Heart left ventricle (tissue), 13 donors: ENCODE results near the gene HIC1.

Experiments
- POLR2A ChIP-seq, 2 donors: fragments of 450-650 bp; IDR thresholded peaks; one replicate each; pipeline ENCODE4 v1.6.1; 2017; ENCODE audit warnings: antibody characterized with exemption in 2 of 2, mild to moderate bottlenecking in 2 of 2, moderate library complexity in 2 of 2
- TF ChIP-seq, protein P1 (sequence below), 12 donors: fragments of 200-600 bp; sonication (generic) in 4 of 12; IDR thresholded peaks; one replicate each; pipeline versions ENCODE4 v1.5.0 to v1.8.0; 2018 to 2022; ENCODE audit warnings: antibody characterized with exemption in 12 of 12, mild to moderate bottlenecking in 5 of 12
- donor health status: ischemic (EF 13 %, LVEDD 7.1; RV severe dilation, severe dysfunction).
- donor health status: DM: no; HTN: yes; CAD: no.
- donor health status: DM: no; HTN: no; CAD: no.
- donor health status: ischemic (EF 25% LVEDD 6.9; RV normal size, moderate dysfunction).
- donor health status: ischemic (EF 25% LVEDD 5.7; RV mildly dilated, moderate dysfunction).
- donor health status: ischemic (EF 35%, LVEDD 5.7; RV mildly dilated, moderate dysfunction).
- donor health status: nonischemic (EF 11% LVEDD 7.7; RV severe dilation, severe dysfunction).
- donor health status: DM: yes; HTN: yes; CAD: no.
- donor health status: PGD.
- donor health status: ischemic (EF 29% LVEDD 5.4; RV normal size, mild dysfunction).
- donor health status: nonischemic (EF 23%, LVEDD 6.1; RV moderate dilation, normal function).

DNA sequence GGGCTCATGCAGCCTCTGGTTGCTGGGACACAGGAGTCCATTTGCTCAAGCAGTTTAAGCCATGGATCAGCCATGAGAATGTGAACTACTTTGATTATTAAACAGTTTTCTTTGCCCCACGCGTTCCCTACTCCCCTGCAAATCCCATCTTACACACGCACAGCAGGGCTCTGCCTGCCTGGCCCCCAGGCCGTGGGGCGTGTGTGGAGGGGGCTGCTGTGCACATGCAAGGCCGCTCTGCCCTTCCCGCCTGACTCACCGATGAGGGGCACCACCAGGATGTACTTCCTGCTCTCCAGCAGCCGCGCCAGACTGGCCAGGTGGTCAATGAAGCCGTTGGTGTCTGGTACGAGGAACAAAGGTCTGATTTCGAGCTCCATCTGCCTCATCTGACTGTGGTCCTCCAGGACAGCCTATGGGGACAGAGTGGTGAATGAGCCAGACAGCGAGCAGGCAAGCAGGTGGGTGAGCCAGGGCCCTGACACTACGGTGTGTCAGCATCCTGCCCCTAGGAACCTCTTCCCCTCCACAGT, 13.7 kb downstream of the HIC1 start:
- TF ChIP-seq, protein P1, sequence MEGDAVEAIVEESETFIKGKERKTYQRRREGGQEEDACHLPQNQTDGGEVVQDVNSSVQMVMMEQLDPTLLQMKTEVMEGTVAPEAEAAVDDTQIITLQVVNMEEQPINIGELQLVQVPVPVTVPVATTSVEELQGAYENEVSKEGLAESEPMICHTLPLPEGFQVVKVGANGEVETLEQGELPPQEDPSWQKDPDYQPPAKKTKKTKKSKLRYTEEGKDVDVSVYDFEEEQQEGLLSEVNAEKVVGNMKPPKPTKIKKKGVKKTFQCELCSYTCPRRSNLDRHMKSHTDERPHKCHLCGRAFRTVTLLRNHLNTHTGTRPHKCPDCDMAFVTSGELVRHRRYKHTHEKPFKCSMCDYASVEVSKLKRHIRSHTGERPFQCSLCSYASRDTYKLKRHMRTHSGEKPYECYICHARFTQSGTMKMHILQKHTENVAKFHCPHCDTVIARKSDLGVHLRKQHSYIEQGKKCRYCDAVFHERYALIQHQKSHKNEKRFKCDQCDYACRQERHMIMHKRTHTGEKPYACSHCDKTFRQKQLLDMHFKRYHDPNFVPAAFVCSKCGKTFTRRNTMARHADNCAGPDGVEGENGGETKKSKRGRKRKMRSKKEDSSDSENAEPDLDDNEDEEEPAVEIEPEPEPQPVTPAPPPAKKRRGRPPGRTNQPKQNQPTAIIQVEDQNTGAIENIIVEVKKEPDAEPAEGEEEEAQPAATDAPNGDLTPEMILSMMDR (IDR thresholded peaks at IDR 0.05) = no peak
- TF ChIP-seq POLR2A (IDR thresholded peaks at IDR 0.05) = no peak
